Measurements from ENCODE around the gene B4GALNT4. TPM values are rescaled to one million over a fixed set of nuclear protein-coding genes. Genes with fewer than 3 reads are reported as not detected.

The B4GALNT4 gene
- total RNA-seq, 1 donor from 2014 or later = 1.9 TPM

DNA sequence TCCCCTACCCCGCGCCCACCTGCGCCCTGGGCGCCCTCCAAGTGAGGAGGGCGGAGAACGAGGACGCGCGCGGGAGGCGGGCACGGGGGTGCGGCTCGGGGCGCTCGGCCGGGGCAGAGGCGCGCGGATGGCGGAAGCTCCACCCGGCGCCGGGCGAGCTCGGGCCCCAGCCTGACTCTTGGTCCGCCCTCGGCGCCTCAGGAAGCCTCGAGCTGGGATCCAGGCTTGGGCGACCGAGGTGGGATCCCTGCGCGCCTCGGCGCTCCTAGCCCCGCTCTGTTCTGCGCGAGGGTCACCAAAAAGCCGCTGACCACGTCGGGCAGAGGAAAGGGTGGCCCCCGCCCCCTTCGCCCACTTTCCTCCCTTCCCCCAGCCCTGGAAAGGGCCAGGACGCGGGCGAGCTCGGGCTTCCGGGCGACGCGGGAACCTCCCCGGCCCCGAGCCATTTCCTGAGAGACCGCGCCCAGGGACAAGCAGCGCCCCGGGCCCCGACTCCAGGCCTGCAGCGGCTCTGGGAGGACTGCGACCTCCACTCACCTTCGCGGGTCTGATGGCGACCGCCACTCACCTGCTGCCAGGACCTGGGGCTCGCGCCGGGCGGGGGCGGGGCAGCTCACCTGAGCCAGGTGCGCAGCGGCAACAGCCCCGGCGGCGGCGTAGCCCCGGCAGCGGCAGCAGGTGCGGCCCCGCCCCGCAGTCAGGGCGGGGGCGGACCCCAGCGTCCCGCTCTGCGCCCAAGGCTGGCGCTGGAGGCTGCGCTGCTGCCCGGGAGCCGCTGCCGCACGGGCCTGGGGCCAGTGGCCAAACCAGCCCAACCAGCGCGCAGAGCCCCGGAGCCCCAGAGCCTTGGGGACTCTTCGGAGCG, 47.7 kb downstream of the B4GALNT4 start:
- Histone ChIP-seq H3K27ac (peak overlapping the region; percentile 92), H3K27me3 (no peaks in the 10 kb centered on the region), H3K4me3 (peak overlapping the region; percentile 69), H3K9me3 (no peaks in the 10 kb centered on the region), H3K36me3 (no peaks in the 10 kb centered on the region), H3K4me1 (peaks cover 22% of the 10 kb centered on the region)
- intact Hi-C loops (cut with DNase I) = no loop called here
- TF ChIP-seq, protein P1, sequence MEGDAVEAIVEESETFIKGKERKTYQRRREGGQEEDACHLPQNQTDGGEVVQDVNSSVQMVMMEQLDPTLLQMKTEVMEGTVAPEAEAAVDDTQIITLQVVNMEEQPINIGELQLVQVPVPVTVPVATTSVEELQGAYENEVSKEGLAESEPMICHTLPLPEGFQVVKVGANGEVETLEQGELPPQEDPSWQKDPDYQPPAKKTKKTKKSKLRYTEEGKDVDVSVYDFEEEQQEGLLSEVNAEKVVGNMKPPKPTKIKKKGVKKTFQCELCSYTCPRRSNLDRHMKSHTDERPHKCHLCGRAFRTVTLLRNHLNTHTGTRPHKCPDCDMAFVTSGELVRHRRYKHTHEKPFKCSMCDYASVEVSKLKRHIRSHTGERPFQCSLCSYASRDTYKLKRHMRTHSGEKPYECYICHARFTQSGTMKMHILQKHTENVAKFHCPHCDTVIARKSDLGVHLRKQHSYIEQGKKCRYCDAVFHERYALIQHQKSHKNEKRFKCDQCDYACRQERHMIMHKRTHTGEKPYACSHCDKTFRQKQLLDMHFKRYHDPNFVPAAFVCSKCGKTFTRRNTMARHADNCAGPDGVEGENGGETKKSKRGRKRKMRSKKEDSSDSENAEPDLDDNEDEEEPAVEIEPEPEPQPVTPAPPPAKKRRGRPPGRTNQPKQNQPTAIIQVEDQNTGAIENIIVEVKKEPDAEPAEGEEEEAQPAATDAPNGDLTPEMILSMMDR (IDR thresholded peaks at IDR 0.05) = no peak
- DNase-seq (peak; percentile 89), ATAC-seq (peak; percentile 78)

DNA sequence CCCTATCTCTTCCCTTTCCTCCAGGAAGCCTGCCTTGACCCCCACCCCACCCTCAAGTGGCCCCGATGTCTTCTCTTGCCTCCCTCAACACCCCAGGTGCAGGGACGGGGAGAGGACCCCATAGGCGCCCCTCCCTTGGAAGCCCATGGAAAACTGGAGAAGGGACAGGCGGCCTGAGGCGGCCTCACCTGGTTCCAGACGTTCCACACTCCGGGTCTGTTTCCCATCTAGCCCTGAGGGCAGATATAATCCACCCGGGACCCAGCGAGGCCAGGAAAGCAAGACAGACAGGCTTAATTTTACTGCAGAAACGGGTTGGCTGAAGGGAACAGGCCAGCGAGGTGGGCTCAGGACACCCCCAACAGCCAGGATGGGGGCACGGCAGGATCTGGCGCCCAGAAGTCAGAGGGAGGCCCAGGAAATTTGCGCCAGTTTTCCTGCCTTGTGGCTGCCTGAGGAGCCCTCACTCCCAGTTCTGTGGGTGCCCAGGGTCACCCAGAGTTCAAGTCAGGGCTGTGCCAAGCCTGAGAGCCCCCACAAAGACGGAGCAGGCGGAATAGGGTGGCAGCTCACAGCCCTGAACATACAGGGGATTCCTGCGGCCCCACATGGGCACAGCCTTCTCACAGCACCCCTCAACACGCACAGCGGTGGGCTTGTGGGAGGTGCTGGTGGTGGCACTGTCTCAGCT, 48.5 kb downstream of the B4GALNT4 start:
- Histone ChIP-seq H3K36me3 (no peaks in the 10 kb centered on the region), H3K27me3 (no peaks in the 10 kb centered on the region), H3K9me3 (no peaks in the 10 kb centered on the region), H3K27ac (peak overlapping the region; percentile 92), H3K4me1 (peaks cover 21% of the 10 kb centered on the region), H3K4me3 (peak overlapping the region; percentile 69)
- TF ChIP-seq, protein P1 (IDR thresholded peaks at IDR 0.05) = no peak
- DNase-seq = no peak
- intact Hi-C loops (cut with DNase I) = no loop called here
- ATAC-seq = no peak

DNA sequence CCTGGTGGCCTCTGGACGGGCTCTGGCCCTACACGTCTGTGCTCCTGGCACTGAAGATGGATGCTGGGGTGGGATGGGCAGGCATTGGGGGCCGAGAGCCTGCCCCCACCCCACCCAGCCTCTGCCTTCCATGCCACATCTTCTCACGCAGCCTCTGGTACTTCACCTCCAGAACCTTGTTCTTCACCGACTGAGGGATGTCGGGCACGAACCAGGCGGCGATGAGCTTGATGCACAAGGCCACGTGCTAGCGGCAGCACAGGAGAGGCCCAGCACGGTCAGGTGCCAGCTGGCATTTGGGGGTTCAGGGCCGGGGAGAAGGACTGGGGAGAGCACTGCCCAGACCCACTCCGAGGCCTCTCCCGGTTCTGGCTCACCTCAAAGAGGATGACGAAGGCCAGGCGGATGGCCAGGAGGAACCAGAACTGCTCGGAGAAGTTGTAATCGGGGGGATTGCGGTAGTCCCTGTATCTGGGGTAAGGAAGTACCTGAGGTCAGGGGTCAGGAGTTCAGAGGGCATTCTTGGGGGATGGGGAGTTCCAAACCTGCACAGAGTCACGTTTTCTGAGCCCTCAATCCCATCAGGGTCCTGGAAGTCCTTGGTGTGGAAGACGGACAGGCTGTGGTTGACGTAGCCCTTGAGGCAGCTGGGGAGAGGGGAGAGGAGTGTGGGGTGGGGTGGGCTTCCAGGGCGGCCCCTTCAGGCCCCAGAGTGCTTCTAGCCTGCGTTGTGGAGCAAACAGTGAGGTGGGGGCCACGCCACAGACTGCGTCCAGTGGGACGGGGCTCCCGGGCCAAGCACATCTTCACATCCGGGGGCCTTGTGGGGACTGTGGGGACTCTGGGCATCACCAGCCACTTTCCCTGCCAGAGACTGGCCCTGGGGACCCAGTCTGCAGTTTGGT, 49.3 kb downstream of the B4GALNT4 start:
- no peak for ATAC-seq
- Histone ChIP-seq H3K9me3 (no peaks in the 10 kb centered on the region), H3K4me3 (no peak overlapping the region), H3K4me1 (peaks cover 15% of the 10 kb centered on the region), H3K36me3 (no peaks in the 10 kb centered on the region), H3K27me3 (no peaks in the 10 kb centered on the region), H3K27ac (no peak overlapping the region)
- intact Hi-C loops (cut with DNase I) = no loop called here
- TF ChIP-seq, protein P1 (IDR thresholded peaks at IDR 0.05) = no peak
- DNase-seq = no peak

DNA sequence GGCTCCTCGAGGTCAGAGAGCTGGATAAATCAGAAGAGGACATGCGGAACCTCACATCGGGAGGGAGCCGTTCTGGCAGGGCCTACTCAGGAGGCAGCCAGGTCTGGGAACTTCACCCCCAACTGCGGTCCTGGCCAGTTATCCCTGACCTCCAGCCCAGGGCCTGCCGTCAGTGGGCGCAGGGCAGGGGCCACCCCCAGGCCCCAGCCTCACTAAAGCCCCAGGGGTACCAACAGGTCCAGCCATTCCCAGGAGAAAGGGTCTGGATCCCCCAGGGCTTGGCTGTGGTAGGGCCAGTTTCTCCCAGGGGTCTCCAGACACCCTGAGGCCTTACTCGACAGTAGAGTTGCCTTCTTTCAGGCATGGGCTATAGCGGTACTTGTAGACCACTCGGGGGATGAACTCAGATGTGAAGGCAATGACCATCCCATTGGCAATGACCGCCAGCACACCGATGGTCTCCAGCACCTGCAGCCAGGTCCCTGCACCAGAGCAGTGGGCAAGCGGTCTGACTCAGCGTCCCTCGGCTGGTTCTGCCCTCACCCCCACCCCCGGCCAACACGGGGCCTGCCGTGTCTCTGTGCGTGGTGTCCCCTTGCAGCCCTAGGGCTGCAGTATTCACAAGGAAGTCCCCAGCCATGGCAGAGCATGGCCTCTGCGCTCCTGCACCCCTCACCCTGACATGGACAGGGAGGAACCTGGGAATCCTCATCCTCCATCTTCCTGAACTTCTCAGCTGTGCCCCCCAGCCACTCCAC, 50.1 kb downstream of the B4GALNT4 start:
- H3K4me3 ChIP-seq = no peak overlapping the region
- no peak overlapping the region for H3K27ac ChIP-seq
- TF ChIP-seq, protein P1 (IDR thresholded peaks at IDR 0.05) = no peak
- no peaks in the 10 kb centered on the region for H3K27me3 ChIP-seq
- H3K36me3 ChIP-seq = no peaks in the 10 kb centered on the region
- ATAC-seq = no peak
- H3K9me3 ChIP-seq = no peaks in the 10 kb centered on the region
- no peak for DNase-seq
- intact Hi-C loops (cut with DNase I) = no loop called here
- H3K4me1 ChIP-seq = peaks cover 15% of the 10 kb centered on the region
